Activated CD4-positive, alpha-beta T cell treated with anti-CD3 and anti-CD28 coated beads for 4 hours (primary cell): ENCODE data around the gene SLC12A6.
"Not testable (repeated sequence)": the region's sequence is repeated elsewhere in the genome, so short reads cannot be mapped to it uniquely, and the experiment has no call there.

ENCODE experiments used
- DNase-seq, 2 donors: peaks; one replicate each; pipeline ENCODE4 v3.0.0-alpha.2; 2020

The SLC12A6 gene

DNA sequence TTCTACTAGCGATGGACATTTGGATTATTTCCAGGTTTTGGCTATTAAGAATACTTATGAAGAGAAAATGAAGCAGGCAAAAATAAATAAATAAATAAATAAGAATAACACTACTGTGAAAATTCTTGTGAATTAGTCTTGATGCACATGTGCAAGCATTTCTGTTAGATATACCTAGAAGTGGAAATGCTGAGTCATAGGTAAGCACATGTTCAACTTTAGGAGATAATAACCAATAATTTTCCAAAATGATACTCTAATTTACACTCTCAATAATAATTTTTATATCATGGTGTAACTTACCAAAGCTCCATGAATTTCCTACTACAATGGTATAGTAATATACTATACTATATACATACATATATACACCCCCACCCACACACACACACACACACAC lies 89.4 kb downstream of the SLC12A6 start:
- DNase-seq = no peak

DNA sequence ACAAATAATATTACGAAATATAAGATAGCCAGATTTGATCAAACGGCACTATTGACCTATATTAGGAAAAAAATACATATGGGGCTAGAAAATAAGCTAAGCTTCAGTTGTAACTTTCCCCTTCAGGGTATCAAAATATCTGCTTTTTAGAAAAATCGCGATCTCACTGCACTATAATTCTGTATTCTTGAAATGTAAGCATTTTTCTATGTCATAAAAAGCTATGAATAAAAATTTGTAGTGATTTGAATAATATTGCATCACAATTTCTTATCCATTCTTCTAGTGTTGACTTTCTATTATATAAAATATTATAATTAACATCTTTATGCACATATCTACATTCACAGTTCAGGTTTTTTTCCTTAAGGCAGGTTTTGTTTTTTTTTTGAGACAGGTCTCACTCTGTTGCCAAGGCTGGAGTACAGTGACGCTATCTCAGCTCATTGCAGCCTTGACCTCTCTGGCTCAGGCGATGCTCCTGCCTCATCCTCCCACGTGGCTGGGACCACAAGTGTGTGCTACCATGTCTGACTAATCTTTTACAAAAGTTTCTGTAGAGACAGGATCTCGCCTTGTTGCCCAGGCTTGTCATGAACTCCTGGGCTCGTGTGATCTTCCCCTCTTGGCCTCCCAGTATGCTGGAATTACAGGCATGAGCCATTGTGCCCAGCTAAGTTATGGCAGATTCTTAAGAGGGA lies 91.2 kb downstream of the SLC12A6 start:
- DNase-seq = no peak

DNA sequence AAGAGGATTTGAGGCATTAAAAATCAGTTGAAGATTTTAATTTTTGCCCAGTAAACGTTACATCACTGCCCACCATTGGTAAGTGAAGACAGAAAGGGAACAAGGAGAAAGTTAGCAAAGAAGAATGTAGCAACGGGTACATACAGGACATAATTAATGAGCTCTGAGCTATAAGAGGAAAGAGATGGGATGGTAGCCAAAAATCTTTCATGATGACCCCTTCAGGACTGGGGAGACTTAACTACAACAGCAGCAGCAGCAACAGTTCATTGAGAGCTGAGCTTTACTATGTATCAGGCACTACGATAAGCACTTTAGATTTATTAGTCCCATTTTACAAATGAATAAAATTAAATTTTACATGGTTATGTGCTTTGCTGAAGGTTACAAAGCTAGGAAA lies 94.4 kb downstream of the SLC12A6 start:
- no peak for DNase-seq

DNA sequence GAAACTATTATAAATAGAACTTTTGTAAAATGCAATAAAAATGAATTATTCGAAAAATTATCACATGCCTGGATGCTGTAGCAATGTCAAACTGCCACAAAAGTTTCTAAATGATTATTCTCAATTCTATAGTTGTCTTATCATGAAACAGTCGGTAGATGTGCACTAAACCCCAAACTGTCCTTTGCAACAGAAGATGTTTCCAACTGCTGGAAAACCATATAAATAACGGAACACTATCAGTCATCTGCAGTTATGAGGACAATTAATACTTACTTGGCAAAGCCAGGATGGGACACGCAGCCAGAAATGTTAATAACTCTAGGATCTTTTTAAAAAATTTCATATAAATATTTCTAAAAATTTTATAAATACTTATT lies 95.3 kb downstream of the SLC12A6 start:
- DNase-seq = no peak

DNA sequence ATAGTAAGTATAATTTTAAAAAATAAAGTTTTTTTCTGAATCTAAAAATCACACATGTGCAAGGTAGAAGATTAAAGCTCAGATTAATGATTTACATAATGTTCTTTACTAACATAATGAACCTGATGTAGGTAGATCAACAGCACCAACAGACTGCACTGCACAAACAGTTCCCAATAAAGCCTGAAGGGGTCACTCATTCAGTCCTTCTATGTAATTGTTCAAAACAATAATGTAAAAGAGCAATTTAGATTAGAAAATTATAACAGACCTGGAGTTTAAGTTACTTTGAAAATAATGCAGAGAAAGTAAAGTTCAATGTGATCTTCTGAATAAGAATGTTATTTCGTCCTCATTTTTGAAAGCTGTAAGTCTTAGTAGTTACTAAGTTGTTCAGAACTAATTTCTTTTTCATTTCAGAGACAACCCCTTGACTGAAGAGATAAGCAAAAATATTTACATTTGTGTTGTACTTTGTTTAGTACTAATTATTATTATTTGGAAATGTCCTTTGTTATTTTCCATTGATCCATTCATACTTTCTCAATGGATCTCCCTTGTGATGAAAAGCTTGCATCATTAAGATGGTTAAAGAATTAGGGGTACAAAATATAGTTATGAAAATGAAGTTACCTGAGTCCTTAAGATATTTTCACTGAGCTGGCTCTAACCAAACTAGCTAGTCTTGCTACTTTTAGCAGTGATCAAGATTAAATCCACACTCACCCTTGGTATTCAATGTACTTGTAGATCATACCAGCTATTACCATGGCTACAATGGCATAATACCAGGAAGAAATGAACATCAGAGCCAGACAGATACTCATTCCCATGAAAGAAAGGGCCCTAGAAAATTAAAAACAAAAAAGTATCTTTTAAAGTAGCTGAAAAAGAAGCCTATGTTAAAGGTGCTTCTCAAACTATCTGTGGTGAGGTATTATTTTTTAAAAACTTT lies 95.9 kb downstream of the SLC12A6 start:
- DNase-seq = peak; percentile 21 to 52

DNA sequence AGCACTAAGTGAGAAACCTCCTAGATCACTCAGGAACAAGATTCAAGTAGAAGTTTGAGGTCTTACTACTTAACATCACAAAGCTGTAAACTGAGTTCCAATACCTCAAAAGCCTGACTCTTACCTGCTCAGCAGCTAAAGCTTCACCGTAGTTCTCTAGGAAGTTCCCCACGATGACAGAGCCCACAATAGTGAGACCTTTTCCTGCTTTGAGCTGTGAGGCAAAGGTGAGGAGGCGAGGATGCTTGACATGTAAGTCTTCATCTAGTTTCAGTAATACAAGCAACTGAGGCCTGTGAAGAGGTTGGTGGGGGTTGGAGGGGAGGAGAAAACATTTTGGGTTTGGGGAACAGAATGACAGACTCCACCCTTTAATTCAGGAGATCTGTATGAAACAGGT lies 97.0 kb downstream of the SLC12A6 start:
- DNase-seq = no peak

DNA sequence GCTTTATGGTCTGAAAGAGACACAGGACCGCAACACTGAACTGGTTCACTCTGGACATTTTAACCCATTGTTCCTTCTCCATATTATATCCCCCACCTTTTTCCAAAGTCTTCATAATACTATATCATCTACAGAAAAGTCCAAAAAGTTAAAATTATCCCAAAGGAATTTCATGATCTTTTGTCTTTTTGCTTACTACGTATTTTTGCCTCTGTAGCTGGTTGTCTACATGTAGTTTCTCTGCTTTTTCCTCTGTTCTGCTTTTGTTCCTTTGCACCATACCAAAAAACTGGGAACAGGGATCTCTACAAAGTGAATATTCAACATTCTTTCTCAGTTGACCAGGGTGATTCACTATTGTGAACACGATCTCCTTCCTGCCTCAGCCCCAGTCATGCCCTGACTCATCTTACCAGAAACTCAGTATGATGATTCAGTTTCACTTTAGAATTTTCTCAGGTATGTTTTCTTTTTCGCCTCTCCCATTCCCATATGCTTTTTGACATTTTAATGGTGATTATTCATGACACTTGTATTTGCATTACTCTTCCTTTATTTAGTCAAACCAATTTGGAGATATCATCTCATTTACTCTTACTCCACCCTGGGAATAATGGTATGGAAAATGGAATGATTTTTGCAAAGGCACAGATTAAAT lies 98.3 kb downstream of the SLC12A6 start:
- DNase-seq = peak; percentile 19 to 32

DNA sequence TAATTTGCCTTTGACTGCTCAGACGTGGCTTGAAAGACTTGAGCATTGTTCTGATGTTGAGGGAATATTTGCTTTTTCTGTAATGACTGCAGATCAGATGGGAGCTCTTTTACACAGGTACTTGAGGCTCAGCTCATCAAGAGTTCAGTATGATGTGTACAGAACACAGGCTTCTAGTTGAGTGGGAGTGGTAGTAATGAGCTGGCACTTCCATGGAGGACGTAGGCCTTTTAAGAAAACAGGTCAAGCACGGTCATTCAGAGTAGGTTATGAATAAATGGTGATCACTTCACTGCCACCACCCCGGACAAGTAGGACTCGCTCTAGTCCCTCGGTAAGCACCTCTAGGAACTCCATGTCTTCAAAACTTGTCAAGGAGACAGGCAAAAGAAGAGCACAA lies 104.0 kb downstream of the SLC12A6 start:
- DNase-seq = no peak

DNA sequence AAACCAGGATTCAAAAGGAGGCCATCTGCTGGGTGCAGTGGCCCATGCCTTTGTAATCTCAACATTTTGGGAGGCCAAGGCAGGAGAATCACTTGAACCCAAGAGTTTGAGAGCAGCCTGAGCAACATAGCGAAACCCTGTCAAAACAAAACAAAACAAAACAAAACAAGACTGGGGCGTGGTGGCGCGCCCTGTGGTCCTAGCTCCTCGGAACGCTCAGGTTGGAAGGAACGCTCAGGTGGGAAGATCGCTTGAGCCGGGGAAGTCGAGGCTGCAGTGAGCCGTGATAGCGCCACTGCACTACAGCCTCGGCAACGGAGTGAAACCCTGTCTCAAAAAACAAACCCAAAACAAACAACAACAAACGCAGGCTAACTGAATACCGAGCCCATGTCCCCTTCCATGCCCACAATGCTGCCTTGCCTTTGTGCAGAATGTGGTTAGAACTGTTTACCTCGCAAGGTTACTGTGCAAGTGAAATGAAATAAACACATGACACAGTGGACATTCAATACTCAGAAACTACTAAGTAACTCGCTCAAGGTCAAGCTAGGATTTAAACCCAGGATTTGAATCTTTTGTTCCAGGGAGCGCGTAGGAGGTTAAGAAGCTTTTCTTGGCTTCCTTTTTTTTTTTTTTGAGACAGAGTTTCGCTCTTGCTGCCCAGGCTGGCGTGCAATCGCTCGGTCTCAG lies 113.5 kb downstream of the SLC12A6 start:
- no peak for DNase-seq

DNA sequence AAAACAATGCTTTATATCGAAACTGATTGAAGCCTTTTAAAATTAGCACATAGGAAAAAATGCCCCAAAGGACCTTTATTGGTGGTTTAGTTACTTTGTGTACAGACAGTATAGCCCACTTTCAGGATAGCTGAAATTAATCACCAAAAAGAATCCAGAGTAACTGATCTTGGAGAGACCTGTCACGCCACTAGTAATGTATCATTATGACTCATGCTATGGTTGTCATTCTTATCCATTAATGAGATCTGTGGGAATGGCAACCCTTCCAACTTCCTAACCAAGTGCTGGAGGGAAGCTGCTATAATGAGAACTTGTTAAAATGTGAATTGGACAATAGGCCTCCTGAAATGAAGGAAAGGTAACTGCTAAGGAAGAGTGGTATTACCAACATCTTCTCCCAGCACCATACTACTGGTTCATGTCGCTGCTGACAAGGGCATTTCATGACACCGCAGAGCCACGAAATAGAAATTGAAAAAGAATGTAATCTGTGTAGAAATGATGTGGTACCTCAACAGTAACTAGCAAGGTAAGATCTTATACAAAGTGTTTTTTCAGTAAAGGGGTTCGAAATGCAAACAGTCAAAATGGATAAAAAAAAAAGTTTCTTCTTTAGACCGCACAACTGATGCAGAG lies 119.9 kb downstream of the SLC12A6 start:
- DNase-seq = no peak

DNA sequence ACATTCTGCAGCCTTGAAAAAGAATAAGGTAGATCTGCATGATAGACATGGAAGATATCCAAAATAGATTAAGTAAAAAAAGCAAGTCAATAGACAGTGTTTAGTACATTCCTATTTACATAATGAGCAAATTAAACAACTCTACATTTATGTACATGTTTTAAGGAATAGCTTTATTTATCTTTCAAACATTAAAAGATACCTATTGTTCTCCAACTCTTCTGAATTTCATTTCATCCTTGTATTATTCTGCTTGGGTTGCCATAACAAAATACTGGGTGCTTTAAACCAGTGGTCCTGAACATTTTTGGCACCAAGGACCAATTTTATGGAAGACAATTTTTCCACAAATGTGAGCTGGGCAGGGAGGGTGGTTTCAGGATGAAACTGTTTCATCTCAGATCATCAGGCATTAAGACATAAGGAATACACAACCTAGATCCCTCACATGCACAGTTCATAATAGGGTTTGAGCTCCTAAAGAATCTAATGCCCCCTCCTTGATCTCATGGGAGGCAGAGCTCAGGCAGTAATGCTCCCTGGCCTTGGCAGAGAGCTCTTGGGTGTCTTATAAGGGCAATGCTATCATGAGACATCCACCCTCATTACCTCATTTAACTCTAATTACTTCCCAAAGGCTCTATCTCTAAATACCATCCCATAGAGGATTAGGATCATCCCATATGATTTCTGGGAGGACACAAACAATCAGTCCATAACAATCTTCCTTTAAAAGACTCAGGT lies 120.9 kb downstream of the SLC12A6 start:
- no peak for DNase-seq

DNA sequence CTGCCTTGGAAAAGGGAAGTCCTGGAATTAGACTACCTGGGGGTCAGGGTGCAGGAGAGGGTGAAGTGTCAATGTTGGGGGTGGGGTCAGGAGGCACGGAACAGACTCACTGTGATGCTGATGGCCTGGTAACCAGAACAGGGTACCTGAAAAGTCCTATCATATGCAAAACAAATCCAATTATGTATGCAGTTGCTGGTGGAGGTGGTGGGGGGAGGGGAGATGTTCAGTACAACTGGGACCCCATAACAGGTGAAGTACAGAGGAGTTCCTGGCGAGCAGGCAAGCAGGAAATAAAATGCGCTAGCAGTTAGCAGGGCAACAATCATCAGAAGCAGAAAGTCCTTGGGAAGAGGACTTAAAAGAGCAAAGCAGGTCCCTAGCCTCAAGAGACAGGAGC lies 123.4 kb downstream of the SLC12A6 start:
- no peak for DNase-seq

DNA sequence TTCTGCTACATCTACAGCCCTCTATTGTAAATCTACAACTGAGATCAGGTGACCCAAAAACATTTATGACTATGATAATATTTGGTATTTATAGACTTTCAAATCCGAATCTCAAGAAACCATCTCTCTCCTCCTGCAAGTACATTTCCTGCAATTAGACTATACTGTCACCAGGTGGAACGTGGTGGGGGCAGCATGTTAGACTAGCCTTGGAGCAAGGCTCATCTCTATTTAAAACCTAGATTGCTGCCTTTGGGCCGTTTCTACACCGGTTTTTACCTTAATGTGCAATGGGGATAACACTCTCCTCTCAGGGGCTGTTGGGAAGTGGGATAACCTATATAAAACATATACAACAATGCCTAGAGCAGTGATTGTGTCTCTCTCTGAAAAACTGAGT lies 123.9 kb downstream of the SLC12A6 start:
- DNase-seq = no peak

DNA sequence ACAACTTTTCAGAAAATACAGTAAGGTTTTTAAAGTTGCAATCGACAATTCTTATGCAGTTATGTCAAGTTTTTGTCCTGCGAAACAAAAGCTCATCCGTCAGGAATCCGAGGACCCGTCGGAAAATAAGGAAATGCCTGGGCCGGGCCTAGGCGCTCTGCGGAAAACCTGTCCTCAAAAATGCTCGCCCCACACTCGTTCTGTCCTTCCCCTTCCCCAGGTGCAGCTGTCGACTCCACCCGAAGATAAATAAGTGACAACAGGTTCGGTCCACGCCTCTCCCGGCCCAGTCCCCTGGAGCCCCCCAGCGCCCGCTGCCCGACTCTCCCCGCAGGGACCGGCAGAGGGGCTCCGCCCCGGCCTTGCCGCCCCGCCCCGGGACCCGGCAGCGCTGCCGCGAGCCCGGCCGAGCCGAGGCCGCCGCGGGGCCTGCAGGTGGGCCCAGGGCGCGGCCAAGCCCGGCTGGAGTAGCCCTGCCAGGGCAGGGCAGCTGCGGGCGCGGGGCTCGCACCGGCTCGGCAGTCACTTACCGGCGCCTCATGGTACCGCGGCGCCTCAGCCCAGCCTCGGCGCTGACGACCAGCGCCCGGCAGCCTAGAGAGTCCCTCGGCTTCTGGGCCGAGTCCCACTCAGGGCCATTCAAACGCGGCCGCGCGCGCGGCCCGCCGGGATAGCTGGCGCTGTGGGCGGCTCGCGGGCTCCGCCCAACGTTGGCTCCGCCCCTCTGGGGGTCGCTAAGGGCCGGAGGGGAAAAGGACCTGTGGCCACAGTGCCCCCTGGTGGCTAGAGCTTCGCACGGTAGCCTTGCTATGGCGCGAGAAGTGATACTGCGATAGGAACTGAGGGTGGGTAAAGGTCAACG lies 127.9 kb downstream of the SLC12A6 start, which contains the start of gene KATNBL1:
KATNBL1 (minus strand) TSS at position 676 of the 862 bp plus-strand sequence. CDS start 46,420 bp downstream, outside the sequence.
- DNase-seq = peak; percentile 95 to 97

DNA sequence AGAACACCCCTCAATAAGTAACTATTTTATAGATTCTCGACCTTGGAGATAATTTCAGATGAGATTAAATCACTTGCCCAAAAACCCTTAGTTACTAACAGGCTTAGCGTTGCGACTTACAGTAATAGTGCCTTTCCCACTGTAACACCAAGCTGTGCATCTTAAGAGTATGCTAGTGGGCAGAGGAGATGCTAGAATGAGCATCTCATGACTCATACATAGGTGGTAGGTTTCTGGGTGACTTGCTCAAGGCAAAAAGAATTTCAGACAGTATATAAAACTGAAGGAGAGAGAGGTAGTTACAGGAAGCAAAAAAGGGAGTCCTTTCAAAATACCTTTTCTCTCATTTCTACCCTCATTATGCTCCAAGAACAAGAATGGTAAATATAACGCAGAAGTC lies 131.6 kb downstream of the SLC12A6 start:
- no peak for DNase-seq

DNA sequence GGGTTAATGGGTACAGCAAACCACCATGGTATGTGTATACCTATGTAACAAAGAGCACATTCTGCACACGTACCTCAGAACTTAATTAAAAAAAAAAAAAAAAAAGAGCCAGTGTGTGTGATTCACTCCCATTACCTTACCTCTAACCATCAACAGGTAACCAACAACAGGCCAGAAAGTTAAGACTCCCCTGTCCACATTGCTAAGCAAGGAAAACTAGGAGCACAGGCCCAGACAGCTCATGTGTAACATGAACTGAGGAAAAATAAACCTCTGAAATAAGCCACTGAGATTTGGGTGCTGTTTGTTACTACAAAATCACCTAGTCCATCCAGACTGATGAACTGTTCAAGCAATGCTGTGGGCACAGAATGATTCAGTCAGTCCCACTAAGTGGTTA lies 133.6 kb downstream of the SLC12A6 start:
- DNase-seq = no peak

DNA sequence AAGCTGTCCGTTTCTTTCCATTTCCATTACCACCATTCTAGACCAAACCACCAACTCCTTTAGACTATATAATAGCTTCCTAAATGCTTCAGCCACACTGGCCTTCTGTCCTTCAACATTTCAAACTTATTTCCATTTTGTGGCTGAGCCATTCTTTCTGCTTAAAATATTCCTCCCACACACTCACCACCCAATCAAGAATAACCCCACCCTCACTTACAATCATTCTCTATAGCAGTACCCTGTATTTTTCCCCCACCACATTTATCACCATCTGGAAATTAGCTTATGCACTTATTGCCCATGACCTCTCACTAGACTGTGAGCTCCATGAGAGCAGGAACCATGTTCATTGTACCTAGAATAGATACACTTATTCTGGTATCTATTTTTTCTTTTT lies 134.3 kb downstream of the SLC12A6 start:
- no peak for DNase-seq

DNA sequence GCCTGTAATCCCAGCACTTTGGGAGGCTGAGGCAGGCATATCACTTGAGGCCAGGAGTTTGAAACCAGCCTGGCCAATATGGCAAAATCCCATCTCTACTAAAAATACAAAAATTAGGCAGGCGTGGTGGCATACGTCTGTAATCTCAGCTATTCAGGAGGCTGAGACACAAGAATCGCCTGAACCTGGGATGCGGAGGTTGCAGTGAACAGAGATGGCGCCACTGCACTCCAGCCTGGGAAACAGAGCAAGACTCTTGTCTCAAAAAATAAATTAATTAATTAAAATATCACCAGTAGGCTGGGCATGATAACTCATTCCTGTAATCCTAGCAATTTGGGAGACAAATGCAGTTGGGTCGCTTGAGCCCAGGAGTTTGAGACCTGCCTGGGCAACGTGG lies 144.3 kb downstream of the SLC12A6 start:
- DNase-seq = not testable (repeated sequence)

DNA sequence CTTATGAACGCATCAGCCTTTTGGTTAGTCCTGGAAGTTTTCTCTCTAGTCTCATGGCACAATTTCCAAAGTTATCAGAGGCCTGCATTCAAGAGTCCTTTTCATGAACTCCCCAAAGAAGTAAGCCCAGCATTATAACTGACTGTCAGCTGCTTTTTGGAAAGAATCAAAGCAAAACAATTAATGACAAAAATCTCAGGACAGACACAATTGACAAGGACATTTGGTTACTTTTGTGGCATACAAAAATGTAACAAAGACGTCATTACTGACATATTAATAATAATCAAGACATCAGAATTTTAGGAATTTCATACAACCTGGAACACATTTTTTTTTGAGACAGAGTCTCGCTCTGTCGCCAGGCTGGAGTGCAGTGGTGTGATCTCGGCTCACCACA lies 148.9 kb downstream of the SLC12A6 start:
- DNase-seq = no peak

DNA sequence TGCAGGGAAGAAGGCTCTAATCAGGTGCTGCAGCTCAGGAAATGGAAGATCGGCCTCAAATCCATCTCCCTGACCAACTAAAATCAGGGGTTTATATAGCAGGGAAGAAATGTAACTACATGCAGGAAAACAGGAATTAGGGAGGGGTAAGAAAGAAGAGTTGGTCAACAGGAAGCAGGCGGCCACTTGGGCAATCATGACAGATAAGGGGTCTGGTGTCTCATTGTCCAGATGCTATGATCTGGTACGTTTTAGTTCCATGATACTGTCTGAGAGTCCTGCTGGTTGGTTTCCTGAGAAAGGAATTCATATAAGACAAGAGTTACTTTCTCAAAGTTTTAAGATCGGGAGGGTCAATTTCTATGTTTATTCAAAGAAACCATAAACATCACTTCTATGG lies 151.9 kb downstream of the SLC12A6 start:
- no peak for DNase-seq

DNA sequence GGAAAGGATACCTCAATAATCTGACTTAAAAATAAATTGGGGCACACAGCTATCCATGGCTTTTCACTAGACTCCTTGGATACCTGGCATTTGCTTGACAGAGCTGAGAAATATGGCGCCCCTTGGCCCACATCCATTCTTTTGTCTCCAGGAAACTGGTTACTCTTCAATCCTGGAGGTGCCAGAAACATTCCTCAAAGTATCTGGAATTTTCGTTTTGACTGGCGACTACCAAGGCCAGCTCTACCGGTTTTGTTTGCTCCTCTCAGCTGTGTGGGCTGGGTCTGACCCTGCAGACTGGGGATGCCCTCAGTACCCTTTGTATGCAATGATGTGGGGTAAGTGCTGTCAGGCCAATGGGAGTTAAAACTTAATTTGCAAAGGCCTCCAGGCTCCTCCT lies 154.6 kb downstream of the SLC12A6 start:
- no peak for DNase-seq
